HCT116 (cell line): ENCODE data around the gene MESD.

Source experiments
- CBX3 ChIP-seq: IDR thresholded peaks from 2 replicates; pipeline ENCODE4 v1.6.1; 2012; ENCODE audit warnings: low read depth
- EZH2 ChIP-seq: fragments of 200-600 bp; sonication (generic); IDR thresholded peaks from 2 replicates; pipeline ENCODE4 v1.6.1; 2017; ENCODE audit warnings: antibody characterized with exemption, mixed run types
- FOSL1 ChIP-seq: IDR thresholded peaks from 2 replicates; pipeline ENCODE4 v1.6.1; 2012; ENCODE audit warnings: low read depth
- POLR2A ChIP-seq: IDR thresholded peaks from 2 replicates; pipeline ENCODE4 v1.7.0; 2011; ENCODE audit warnings: borderline replicate concordance; ENCODE audit not compliant: insufficient read depth, insufficient read length; ENCODE audit errors: extremely low read depth
- POLR2AphosphoS5 ChIP-seq: IDR thresholded peaks from 2 replicates; pipeline ENCODE4 v1.6.1; 2011; ENCODE audit warnings: mild to moderate bottlenecking, low read depth, low read length, moderate library complexity
- TCF7L2 ChIP-seq: IDR thresholded peaks from 2 replicates; pipeline ENCODE4 v1.7.0; 2011; ENCODE audit warnings: borderline replicate concordance, inconsistent platforms; ENCODE audit not compliant: insufficient read depth, insufficient read length; ENCODE audit errors: extremely low read depth
- YY1 ChIP-seq: IDR thresholded peaks from 2 replicates; pipeline ENCODE4 v1.6.1; 2011; ENCODE audit warnings: low read length, low read depth, moderate library complexity, mild to moderate bottlenecking; ENCODE audit not compliant: insufficient replicate concordance; ENCODE audit errors: extremely low read depth
- ZNF274 ChIP-seq: fragments of 200-500 bp; sonication (Bioruptor generic); IDR thresholded peaks from 2 replicates; pipeline ENCODE4 v1.6.1; 2014; ENCODE audit warnings: mild to moderate bottlenecking, low read depth, low read length, inconsistent platforms
- TF ChIP-seq, protein P1 (sequence below), 3 experiments: fragments of 200-600 bp in 1 of 3; sonication (generic) in 1 of 3; IDR thresholded peaks in 2 of 3; conservative IDR thresholded peaks in 1 of 3; 2 replicates each; pipeline ENCODE4 v1.5.1; 2012 to 2017; ENCODE audit warnings: low read depth in 2 of 3, low read length in 2 of 3, antibody characterized with exemption in 1 of 3, borderline replicate concordance in 1 of 3, control low read depth in 1 of 3, mild to moderate bottlenecking in 1 of 3, mixed read lengths in 1 of 3, mixed run types in 1 of 3, moderate library complexity in 1 of 3; ENCODE audit not compliant: insufficient read depth in 1 of 3
- TF ChIP-seq, protein P2 (sequence below): IDR thresholded peaks from 2 replicates; pipeline ENCODE4 v1.6.1; 2012
- TF ChIP-seq, protein P3 (sequence below): IDR thresholded peaks from 2 replicates; pipeline ENCODE4 v1.6.1; 2012; ENCODE audit warnings: low read depth
- TF ChIP-seq, protein P4 (sequence below): IDR thresholded peaks from 2 replicates; pipeline ENCODE4 v1.6.1; 2011; ENCODE audit warnings: mild to moderate bottlenecking, low read length, moderate library complexity; ENCODE audit not compliant: insufficient replicate concordance; ENCODE audit errors: extremely low read depth

DNA sequence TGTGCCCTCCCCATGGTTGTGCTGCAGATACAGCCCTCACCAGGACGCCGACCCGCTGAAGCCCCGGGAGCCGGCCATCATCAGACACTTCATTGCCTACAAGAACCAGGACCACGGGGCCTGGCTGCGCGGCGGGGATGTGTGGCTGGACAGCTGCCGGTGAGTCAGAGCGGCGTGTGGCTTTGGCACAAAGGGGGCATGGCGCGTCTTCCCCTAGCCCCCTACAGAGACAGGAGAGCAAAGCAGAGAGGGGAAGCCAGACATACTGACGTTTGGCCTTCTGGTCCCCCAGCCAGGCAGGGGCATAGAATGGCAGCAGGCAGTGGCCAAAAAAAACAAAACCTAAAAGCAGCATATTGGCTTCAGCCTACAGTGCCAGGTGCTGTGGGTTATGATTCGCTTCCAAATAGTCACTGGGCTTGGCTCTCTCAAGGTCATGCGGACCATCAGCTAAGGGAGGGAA, 64.0 kb downstream of the MESD start:
- TF ChIP-seq, protein P1, sequence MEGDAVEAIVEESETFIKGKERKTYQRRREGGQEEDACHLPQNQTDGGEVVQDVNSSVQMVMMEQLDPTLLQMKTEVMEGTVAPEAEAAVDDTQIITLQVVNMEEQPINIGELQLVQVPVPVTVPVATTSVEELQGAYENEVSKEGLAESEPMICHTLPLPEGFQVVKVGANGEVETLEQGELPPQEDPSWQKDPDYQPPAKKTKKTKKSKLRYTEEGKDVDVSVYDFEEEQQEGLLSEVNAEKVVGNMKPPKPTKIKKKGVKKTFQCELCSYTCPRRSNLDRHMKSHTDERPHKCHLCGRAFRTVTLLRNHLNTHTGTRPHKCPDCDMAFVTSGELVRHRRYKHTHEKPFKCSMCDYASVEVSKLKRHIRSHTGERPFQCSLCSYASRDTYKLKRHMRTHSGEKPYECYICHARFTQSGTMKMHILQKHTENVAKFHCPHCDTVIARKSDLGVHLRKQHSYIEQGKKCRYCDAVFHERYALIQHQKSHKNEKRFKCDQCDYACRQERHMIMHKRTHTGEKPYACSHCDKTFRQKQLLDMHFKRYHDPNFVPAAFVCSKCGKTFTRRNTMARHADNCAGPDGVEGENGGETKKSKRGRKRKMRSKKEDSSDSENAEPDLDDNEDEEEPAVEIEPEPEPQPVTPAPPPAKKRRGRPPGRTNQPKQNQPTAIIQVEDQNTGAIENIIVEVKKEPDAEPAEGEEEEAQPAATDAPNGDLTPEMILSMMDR (IDR thresholded peaks at IDR 0.05 in 2 of 3, conservative IDR thresholded peaks at IDR 0.05 in 1 of 3; ENCODE audit: borderline replicate concordance in 1 of 3, insufficient read depth in 1 of 3, low read depth in 2 of 3, low read length in 2 of 3): no peak
- TF ChIP-seq YY1 (no peak), ZNF274 (no peak), POLR2A (no peak), FOSL1 (no peak), POLR2AphosphoS5 (no peak), EZH2 (no peak), CBX3 (no peak), TCF7L2 (no peak)
- TF ChIP-seq, protein P2, sequence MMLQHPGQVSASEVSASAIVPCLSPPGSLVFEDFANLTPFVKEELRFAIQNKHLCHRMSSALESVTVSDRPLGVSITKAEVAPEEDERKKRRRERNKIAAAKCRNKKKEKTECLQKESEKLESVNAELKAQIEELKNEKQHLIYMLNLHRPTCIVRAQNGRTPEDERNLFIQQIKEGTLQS: no peak
- TF ChIP-seq, protein P3, sequence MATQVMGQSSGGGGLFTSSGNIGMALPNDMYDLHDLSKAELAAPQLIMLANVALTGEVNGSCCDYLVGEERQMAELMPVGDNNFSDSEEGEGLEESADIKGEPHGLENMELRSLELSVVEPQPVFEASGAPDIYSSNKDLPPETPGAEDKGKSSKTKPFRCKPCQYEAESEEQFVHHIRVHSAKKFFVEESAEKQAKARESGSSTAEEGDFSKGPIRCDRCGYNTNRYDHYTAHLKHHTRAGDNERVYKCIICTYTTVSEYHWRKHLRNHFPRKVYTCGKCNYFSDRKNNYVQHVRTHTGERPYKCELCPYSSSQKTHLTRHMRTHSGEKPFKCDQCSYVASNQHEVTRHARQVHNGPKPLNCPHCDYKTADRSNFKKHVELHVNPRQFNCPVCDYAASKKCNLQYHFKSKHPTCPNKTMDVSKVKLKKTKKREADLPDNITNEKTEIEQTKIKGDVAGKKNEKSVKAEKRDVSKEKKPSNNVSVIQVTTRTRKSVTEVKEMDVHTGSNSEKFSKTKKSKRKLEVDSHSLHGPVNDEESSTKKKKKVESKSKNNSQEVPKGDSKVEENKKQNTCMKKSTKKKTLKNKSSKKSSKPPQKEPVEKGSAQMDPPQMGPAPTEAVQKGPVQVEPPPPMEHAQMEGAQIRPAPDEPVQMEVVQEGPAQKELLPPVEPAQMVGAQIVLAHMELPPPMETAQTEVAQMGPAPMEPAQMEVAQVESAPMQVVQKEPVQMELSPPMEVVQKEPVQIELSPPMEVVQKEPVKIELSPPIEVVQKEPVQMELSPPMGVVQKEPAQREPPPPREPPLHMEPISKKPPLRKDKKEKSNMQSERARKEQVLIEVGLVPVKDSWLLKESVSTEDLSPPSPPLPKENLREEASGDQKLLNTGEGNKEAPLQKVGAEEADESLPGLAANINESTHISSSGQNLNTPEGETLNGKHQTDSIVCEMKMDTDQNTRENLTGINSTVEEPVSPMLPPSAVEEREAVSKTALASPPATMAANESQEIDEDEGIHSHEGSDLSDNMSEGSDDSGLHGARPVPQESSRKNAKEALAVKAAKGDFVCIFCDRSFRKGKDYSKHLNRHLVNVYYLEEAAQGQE: no peak
- TF ChIP-seq, protein P4, sequence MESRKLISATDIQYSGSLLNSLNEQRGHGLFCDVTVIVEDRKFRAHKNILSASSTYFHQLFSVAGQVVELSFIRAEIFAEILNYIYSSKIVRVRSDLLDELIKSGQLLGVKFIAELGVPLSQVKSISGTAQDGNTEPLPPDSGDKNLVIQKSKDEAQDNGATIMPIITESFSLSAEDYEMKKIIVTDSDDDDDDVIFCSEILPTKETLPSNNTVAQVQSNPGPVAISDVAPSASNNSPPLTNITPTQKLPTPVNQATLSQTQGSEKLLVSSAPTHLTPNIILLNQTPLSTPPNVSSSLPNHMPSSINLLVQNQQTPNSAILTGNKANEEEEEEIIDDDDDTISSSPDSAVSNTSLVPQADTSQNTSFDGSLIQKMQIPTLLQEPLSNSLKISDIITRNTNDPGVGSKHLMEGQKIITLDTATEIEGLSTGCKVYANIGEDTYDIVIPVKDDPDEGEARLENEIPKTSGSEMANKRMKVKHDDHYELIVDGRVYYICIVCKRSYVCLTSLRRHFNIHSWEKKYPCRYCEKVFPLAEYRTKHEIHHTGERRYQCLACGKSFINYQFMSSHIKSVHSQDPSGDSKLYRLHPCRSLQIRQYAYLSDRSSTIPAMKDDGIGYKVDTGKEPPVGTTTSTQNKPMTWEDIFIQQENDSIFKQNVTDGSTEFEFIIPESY: no peak
